ENCODE results near the gene TBCC.

TBCC gene

GRCh38 chr6:42727627-42728026, 18.3 kb downstream of the TBCC start:
- H3K27ac ChIP-seq (ENCODE audit: low read depth, low read length): no peak overlapping the region
- no peak overlapping the region for H3K4me3 ChIP-seq (ENCODE audit: low read depth, low read length)
- no peak overlapping the region for H3K9ac ChIP-seq (ENCODE audit: low read depth, low read length)
- H3K4me1 ChIP-seq (ENCODE audit: control insufficient read depth, insufficient read depth, low read length): peaks cover 7% of the 10 kb centered on the region
- H3K36me3 ChIP-seq (ENCODE audit: control insufficient read depth, insufficient read depth, low read length): no peaks in the 10 kb centered on the region
- no peaks in the 10 kb centered on the region for H3K9me3 ChIP-seq (ENCODE audit: control insufficient read depth, insufficient read depth, low read length)
- H3K27me3 ChIP-seq (ENCODE audit: control insufficient read depth, insufficient read depth, low read length): no peaks in the 10 kb centered on the region

GRCh38 chr6:42727087-42727611, 18.8 kb downstream of the TBCC start:
- Histone ChIP-seq H3K9ac (ENCODE audit: low read depth, low read length) (no peak overlapping the region), H3K4me1 (ENCODE audit: control insufficient read depth, insufficient read depth, low read length) (peaks cover 7% of the 10 kb centered on the region), H3K9me3 (ENCODE audit: control insufficient read depth, insufficient read depth, low read length) (no peaks in the 10 kb centered on the region), H3K4me3 (ENCODE audit: low read depth, low read length) (no peak overlapping the region), H3K27me3 (ENCODE audit: control insufficient read depth, insufficient read depth, low read length) (no peaks in the 10 kb centered on the region), H3K27ac (ENCODE audit: low read depth, low read length) (no peak overlapping the region), H3K36me3 (ENCODE audit: control insufficient read depth, insufficient read depth, low read length) (no peaks in the 10 kb centered on the region)

- Histone ChIP-seq H3K4me3 (ENCODE audit: low read depth, low read length) (no peak overlapping the region), H3K36me3 (ENCODE audit: control insufficient read depth, insufficient read depth, low read length) (no peaks in the 10 kb centered on the region), H3K4me1 (ENCODE audit: control insufficient read depth, insufficient read depth, low read length) (peaks cover 7% of the 10 kb centered on the region), H3K9ac (ENCODE audit: low read depth, low read length) (no peak overlapping the region), H3K9me3 (ENCODE audit: control insufficient read depth, insufficient read depth, low read length) (no peaks in the 10 kb centered on the region), H3K27me3 (ENCODE audit: control insufficient read depth, insufficient read depth, low read length) (no peaks in the 10 kb centered on the region), H3K27ac (ENCODE audit: low read depth, low read length) (no peak overlapping the region)
Measured at GRCh38 chr6:42726485-42727086, 19.3 kb downstream of the TBCC start.

- Histone ChIP-seq H3K9ac (ENCODE audit: low read depth, low read length) (no peak overlapping the region), H3K27me3 (ENCODE audit: control insufficient read depth, insufficient read depth, low read length) (no peaks in the 10 kb centered on the region), H3K9me3 (ENCODE audit: control insufficient read depth, insufficient read depth, low read length) (no peaks in the 10 kb centered on the region), H3K27ac (ENCODE audit: low read depth, low read length) (no peak overlapping the region), H3K4me1 (ENCODE audit: control insufficient read depth, insufficient read depth, low read length) (peaks cover 7% of the 10 kb centered on the region), H3K4me3 (ENCODE audit: low read depth, low read length) (no peak overlapping the region), H3K36me3 (ENCODE audit: control insufficient read depth, insufficient read depth, low read length) (no peaks in the 10 kb centered on the region)
Measured at GRCh38 chr6:42726026-42726425, 19.9 kb downstream of the TBCC start.

- Histone ChIP-seq H3K9me3 (ENCODE audit: control insufficient read depth, insufficient read depth, low read length) (no peaks in the 10 kb centered on the region), H3K27me3 (ENCODE audit: control insufficient read depth, insufficient read depth, low read length) (no peaks in the 10 kb centered on the region), H3K36me3 (ENCODE audit: control insufficient read depth, insufficient read depth, low read length) (no peaks in the 10 kb centered on the region), H3K9ac (ENCODE audit: low read depth, low read length) (no peak overlapping the region), H3K4me1 (ENCODE audit: control insufficient read depth, insufficient read depth, low read length) (peaks cover 7% of the 10 kb centered on the region), H3K4me3 (ENCODE audit: low read depth, low read length) (no peak overlapping the region), H3K27ac (ENCODE audit: low read depth, low read length) (no peak overlapping the region)
Measured at GRCh38 chr6:42724825-42725224, 21.1 kb downstream of the TBCC start.

GRCh38 chr6:42722497-42722896, 23.4 kb downstream of the TBCC start, which contains the start of gene PRPH2:
PRPH2 (minus strand) TSS chr6:42722597; CDS start chr6:42722334, 263 bp downstream.
- Histone ChIP-seq H3K27me3 (ENCODE audit: control insufficient read depth, insufficient read depth, low read length) (no peaks in the 10 kb centered on the region), H3K9ac (ENCODE audit: low read depth, low read length) (no peak within 1 kb of the TSS), H3K27ac (ENCODE audit: low read depth, low read length) (no peak within 1 kb of the TSS), H3K9me3 (ENCODE audit: control insufficient read depth, insufficient read depth, low read length) (no peaks in the 10 kb centered on the region), H3K4me3 (ENCODE audit: low read depth, low read length) (no peak within 1 kb of the TSS), H3K36me3 (ENCODE audit: control insufficient read depth, insufficient read depth, low read length) (no peaks in the 10 kb centered on the region), H3K4me1 (ENCODE audit: control insufficient read depth, insufficient read depth, low read length) (peaks cover 7% of the 10 kb centered on the region)

GRCh38 chr6:42720739-42721138, 25.2 kb downstream of the TBCC start:
- no peaks in the 10 kb centered on the region for H3K27me3 ChIP-seq (ENCODE audit: control insufficient read depth, insufficient read depth, low read length)
- no peaks in the 10 kb centered on the region for H3K36me3 ChIP-seq (ENCODE audit: control insufficient read depth, insufficient read depth, low read length)
- no peak overlapping the region for H3K27ac ChIP-seq (ENCODE audit: low read depth, low read length)

GRCh38 chr6:42715871-42716270, 30.0 kb downstream of the TBCC start:
- H3K36me3 ChIP-seq (ENCODE audit: control insufficient read depth, insufficient read depth, low read length): no peaks in the 10 kb centered on the region
- no peak overlapping the region for H3K27ac ChIP-seq (ENCODE audit: low read depth, low read length)
- H3K9ac ChIP-seq (ENCODE audit: low read depth, low read length): no peak overlapping the region
- H3K9me3 ChIP-seq (ENCODE audit: control insufficient read depth, insufficient read depth, low read length): no peaks in the 10 kb centered on the region; the same call in 1 of the 2 replicates
- H3K4me1 ChIP-seq (ENCODE audit: control insufficient read depth, insufficient read depth, low read length): no peaks in the 10 kb centered on the region
- no peak overlapping the region for H3K4me3 ChIP-seq (ENCODE audit: low read depth, low read length)
- no peaks in the 10 kb centered on the region for H3K27me3 ChIP-seq (ENCODE audit: control insufficient read depth, insufficient read depth, low read length)

More at GRCh38 chr6:42720739-42721138, 25.2 kb downstream of the TBCC start:
- Histone ChIP-seq H3K9me3 (ENCODE audit: control insufficient read depth, insufficient read depth, low read length) (no peaks in the 10 kb centered on the region), H3K4me1 (ENCODE audit: control insufficient read depth, insufficient read depth, low read length) (no peaks in the 10 kb centered on the region), H3K4me3 (ENCODE audit: low read depth, low read length) (no peak overlapping the region), H3K9ac (ENCODE audit: low read depth, low read length) (no peak overlapping the region)

GRCh38 chr6:42714098-42714761, 31.7 kb downstream of the TBCC start:
- Histone ChIP-seq H3K27me3 (ENCODE audit: control insufficient read depth, insufficient read depth, low read length) (no peaks in the 10 kb centered on the region), H3K4me3 (ENCODE audit: low read depth, low read length) (no peak overlapping the region), H3K36me3 (ENCODE audit: control insufficient read depth, insufficient read depth, low read length) (no peaks in the 10 kb centered on the region), H3K4me1 (ENCODE audit: control insufficient read depth, insufficient read depth, low read length) (peaks cover 8% of the 10 kb centered on the region), H3K9me3 (ENCODE audit: control insufficient read depth, insufficient read depth, low read length) (no peaks in the 10 kb centered on the region; the same call in 1 of the 2 replicates), H3K27ac (ENCODE audit: low read depth, low read length) (no peak overlapping the region), H3K9ac (ENCODE audit: low read depth, low read length) (no peak overlapping the region)

- Histone ChIP-seq H3K4me3 (ENCODE audit: low read depth, low read length) (no peak overlapping the region), H3K27me3 (ENCODE audit: control insufficient read depth, insufficient read depth, low read length) (no peaks in the 10 kb centered on the region), H3K4me1 (ENCODE audit: control insufficient read depth, insufficient read depth, low read length) (peaks cover 8% of the 10 kb centered on the region), H3K9ac (ENCODE audit: low read depth, low read length) (no peak overlapping the region), H3K27ac (ENCODE audit: low read depth, low read length) (no peak overlapping the region), H3K36me3 (ENCODE audit: control insufficient read depth, insufficient read depth, low read length) (no peaks in the 10 kb centered on the region), H3K9me3 (ENCODE audit: control insufficient read depth, insufficient read depth, low read length) (no peaks in the 10 kb centered on the region; the same call in 1 of the 2 replicates)
Measured at GRCh38 chr6:42711930-42712329, 34.0 kb downstream of the TBCC start.

- Histone ChIP-seq H3K4me1 (ENCODE audit: control insufficient read depth, insufficient read depth, low read length) (peaks cover 8% of the 10 kb centered on the region), H3K27me3 (ENCODE audit: control insufficient read depth, insufficient read depth, low read length) (no peaks in the 10 kb centered on the region), H3K27ac (ENCODE audit: low read depth, low read length) (peak overlapping the region; percentile 69), H3K9ac (ENCODE audit: low read depth, low read length) (no peak overlapping the region; the same call in 1 of the 2 replicates), H3K4me3 (ENCODE audit: low read depth, low read length) (no peak overlapping the region), H3K36me3 (ENCODE audit: control insufficient read depth, insufficient read depth, low read length) (no peaks in the 10 kb centered on the region), H3K9me3 (ENCODE audit: control insufficient read depth, insufficient read depth, low read length) (no peaks in the 10 kb centered on the region; the same call in 1 of the 2 replicates)
Measured at GRCh38 chr6:42710316-42710715, 35.6 kb downstream of the TBCC start.
